C1 segment of cervical spinal cord (tissue), 14 donors: ENCODE data around the gene DSTN.

Experiments
- DNase-seq, 14 donors: peaks; one replicate each; lab custom pipeline; 2025; lab: John Stamatoyannopoulos, UW

DSTN gene

GRCh38 chr20:17636523-17637412 is 66.9 kb downstream of the DSTN start:
- DNase-seq = peak in 12 of 14 donors; percentile 16 to 90 (median 74)

GRCh38 chr20:17637413-17637780 is 67.5 kb downstream of the DSTN start:
- DNase-seq = no peak

DNA sequence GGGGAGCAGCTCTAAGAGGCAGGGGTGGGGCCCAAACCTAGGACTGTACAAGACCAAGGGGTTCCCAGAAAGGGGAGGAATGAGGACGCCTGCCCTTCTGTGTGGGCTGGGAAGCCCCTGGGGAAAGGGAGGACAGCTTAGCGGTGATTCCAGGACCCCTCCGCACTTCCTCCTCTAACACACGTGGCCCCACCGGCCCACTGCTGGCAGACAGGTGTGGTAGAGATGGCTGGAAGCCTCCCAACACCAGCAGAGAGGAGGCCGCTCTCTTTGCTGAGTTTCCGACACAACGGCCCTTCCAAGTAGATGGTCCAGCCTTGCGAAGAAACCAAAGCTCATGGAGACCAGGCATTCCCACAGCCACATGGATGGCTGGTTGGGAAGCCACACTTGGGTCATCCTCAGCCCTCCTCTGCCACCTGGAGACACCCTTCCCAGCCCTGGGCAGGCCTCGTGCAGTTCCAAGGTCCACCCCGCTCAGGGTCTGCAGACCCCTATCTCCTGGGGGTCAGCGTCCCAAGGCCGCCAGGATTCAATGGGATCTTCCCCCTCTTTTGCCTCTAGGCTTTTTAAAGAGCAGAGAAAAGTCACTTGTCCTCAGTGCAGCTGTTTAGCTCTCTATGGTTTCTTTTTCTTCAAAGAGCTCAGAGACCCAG is 68.2 kb downstream of the DSTN start:
- DNase-seq = no peak

DNA sequence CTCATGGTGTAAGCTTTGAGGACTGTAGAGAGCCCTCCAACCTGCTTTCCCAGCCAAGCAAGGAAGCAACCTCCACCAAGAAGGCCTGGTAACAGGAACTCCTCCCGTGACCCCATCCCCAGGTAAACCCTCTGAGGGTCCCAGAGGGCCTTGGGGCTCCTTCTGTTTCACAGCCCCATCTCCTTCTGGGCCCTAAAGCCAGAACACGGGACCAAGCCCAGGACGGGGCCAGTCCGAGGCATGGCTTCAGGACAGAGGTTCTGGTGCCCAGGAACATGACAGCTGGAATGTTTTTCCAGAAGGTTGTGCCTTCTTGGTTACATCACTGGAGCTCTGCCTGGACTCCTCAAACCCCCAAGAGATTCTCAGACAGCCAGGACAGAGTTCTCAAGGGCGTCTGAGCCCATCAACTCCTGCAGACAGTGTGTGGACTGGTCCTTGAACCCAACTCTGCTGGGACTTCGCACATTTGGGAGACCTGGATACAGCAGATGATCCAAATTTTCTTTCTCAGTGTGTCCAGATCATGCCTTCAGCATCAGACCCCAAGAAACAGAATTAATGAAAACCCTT is 69.0 kb downstream of the DSTN start:
- peak in 2 of 14 donors; percentile 5 to 50 for DNase-seq

GRCh38 chr20:17640146-17640874 is 70.4 kb downstream of the DSTN start:
- DNase-seq = no peak

GRCh38 chr20:17640875-17641378 is 71.1 kb downstream of the DSTN start:
- no peak for DNase-seq

DNA sequence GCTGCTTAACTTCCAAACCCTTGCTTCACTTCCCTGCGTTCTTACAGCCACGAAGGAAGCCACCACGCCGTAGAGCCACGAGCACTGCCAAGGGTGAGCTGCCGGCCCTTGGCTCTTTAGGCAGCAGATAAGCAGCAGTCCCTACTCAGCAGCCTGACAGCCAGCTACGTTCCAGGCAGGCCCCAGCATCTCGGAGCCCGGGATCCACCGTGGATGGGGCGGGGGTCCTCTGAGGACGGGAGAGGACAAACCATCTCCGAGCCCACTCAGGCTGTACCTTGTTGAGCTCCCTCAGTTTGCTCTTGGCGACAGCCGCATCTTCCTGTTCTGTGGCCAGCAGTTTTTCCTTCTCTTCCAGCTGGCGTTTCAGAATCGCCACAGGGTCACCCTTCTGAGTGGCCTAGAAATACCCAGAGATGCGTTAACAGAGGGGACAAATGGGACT is 71.7 kb downstream of the DSTN start:
- peak in 1 of 14 donors; percentile 18 for DNase-seq

DNA sequence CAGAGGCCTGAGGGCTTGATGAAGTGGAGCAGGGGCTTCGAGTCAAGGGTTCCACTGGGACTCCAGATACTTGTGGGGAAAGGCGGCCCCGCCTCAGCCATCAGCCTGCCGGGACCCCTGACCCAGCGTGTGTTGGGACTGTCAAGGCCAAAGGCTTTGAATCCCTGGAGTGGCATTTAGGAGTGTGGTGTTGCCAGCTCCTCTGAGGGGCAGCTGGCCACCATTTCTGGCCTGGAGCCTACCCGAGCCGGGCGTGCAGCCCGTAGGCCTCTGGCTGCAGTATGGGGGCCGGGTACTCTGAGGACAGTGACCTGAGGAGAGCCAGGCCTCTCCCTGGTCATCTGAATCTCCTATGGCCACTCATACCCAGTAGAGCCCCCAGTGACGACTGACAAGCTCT is 72.1 kb downstream of the DSTN start:
- peak in 6 of 14 donors; percentile 16 to 58 (median 32) for DNase-seq

DNA sequence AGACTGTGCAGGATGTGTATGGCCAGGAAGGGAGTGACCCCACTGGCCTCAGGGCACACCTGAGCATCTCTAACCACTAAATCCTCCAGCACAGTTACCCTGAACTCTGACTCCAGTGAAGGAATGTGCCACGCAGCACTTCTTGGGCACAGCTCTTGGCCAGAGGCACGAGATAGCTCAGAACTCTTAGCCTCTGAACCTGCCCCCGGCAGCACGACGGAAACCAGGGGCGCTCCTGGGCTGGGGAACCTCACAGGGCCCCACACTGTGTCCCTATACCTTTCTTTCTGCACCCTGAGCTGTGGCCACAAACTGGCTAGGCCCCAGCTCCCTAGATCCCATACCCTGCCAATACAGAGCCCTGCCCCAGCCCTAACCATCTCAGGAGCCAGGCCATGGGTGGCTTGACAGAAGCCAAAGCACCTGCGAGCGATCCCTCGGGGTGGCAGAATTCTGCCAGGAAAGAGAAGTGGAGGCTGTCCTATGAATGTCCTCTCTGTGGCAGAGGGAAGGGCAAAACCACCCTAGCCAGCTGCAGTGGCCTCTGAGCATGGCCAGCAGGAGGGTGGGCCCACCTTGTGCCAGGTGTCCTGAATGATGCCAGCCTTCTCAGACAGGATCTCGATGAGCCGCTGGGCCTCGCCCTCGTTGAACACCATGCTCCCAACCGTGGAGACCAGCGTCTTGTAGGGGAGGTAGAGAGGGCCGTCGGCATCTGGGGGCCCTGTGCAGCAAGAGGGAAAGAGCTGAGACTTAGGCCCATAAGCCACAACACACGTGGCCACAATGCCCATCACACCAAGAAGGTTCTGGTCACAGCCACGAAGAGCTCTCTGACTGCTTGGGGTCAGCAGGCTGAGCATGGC is 72.8 kb downstream of the DSTN start:
- no peak for DNase-seq

- DNase-seq = peak in 1 of 14 donors; percentile 47
These were observed 73.8 kb downstream of the DSTN start for GRCh38 chr20:17643531-17644188.

GRCh38 chr20:17644451-17644850 is 74.6 kb downstream of the DSTN start:
- peak in 1 of 14 donors; percentile 19 for DNase-seq

DNA sequence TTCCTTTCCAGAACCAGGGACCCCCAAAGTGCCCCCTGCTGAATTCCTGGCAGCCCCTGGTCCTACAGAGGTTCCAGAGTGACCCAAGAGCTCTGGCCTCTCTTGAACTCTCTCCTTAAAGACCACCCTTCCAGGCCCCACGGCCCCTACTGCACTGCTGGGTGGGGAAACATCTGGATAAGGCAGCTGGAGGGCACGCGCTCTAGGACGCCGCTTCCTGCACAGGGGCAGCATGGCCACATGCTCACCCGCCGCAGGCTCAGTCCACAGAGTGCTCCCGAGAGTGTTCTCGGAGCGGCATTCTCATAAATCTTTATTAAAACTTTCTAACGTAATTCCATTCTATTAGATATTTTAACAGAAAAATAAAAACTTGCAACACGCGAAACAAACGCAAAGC is 75.1 kb downstream of the DSTN start:
- DNase-seq = no peak

- no peak for DNase-seq
These were observed 75.8 kb downstream of the DSTN start for GRCh38 chr20:17645546-17646208.

- no peak for DNase-seq
These were observed 76.5 kb downstream of the DSTN start for GRCh38 chr20:17646209-17646960.

- no peak for DNase-seq
These were observed 77.1 kb downstream of the DSTN start for GRCh38 chr20:17646961-17647301.

DNA sequence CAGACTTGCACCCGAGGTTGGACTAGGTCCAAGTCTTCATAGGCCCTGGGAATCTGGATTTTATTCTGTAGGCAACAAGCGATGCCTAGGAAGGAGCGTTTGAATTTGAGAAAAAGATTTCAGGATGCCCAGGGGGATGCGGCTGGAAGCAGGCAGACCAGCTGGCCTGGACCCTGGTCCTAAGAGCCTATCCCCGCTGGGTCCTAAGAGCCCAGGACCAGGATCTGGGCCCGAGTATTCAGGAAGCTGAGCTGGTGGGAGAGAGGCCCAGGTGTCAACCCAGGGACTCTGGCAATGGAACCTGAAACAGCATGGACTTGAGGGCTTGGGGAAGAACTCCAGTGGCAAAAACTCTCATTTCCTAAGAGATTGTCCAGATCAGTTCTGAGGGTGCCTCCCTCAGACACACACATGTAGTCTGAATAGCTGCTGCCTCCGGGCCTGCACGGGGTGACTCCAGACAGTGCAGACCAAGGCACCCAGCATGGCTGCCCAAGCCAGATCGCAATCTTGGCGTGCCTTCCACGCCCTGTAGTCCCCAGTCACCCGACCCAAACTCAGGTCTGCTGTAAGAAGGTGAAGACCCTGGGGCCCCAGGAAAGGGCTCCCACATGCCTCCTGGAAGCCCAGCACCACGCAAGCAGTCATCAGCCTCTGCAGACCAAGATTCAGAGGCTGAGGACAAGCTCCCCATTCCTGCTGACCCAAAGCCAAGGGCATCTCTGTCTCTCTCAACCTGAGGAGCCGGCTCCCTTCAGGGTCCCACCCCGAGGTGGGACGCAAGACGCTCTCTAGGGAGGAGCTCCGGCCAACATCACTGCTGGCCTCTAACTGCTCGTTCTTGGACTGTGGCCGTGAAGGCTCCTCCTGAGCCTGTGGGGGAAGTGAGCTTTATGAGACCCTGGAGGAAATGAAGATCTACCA is 77.8 kb downstream of the DSTN start:
- no peak for DNase-seq

- DNase-seq = no peak
These were observed 78.4 kb downstream of the DSTN start for GRCh38 chr20:17648315-17648646.
